HL-60 (cell line): ENCODE measurements around the gene RNF224.

ENCODE experiments used
- DNase-seq, 2 experiments: peaks; one replicate each; pipeline ENCODE4 v3.0.0-alpha.2; 2010 to 2020; ENCODE audit warnings: low read depth in 1 of 2, low spot score in 1 of 2
- H3K27ac ChIP-seq: fragments of 250-450 bp; sonication (Bioruptor Pico); replicated peaks from 2 replicates; pipeline ENCODE4 v1.5.1; 2020; ENCODE audit warnings: mild to moderate bottlenecking, moderate library complexity
- H3K27me3 ChIP-seq: fragments of 250-450 bp; sonication (Bioruptor Pico); 2 replicates; pipeline ENCODE4 v1.5.1; 2021; ENCODE audit warnings: mild to moderate bottlenecking, moderate library complexity; ENCODE audit not compliant: insufficient read depth, poor library complexity, severe bottlenecking
- H3K4me3 ChIP-seq: replicated peaks from 2 replicates; pipeline ENCODE4 v1.5.1; 2011; ENCODE audit warnings: mild to moderate bottlenecking, control low read depth, low read length; ENCODE audit not compliant: insufficient read depth
- CTCF ChIP-seq: IDR thresholded peaks from one replicate; pipeline ENCODE4 v1.5.1; 2011; ENCODE audit warnings: low read length, control low read depth, inconsistent platforms; ENCODE audit not compliant: insufficient read depth
- GABPA ChIP-seq: IDR thresholded peaks from 2 replicates; pipeline ENCODE4 v1.6.1; 2012; ENCODE audit warnings: low read depth
- POLR2AphosphoS5 ChIP-seq: IDR thresholded peaks from 2 replicates; pipeline ENCODE4 v1.6.1; 2012; ENCODE audit warnings: low read depth
- REST ChIP-seq: IDR thresholded peaks from 2 replicates; pipeline ENCODE4 v1.6.1; 2012; ENCODE audit warnings: low read depth; ENCODE audit not compliant: insufficient replicate concordance
- SPI1 ChIP-seq: IDR thresholded peaks from 2 replicates; pipeline ENCODE4 v1.6.1; 2012; ENCODE audit warnings: low read depth, mild to moderate bottlenecking, borderline replicate concordance

RNF224 gene

GRCh38 chr9:137231372-137232039, 4.2 kb downstream of the RNF224 start:
- Histone ChIP-seq H3K27ac (no peak overlapping the region), H3K27me3 (peaks cover 14% of the 10 kb centered on the region), H3K4me3 (no peak overlapping the region)
- no peak for TF ChIP-seq GABPA
- TF ChIP-seq SPI1: no peak
- TF ChIP-seq POLR2AphosphoS5: no peak
- no peak for TF ChIP-seq REST
- TF ChIP-seq CTCF: no peak
- DNase-seq: no peak

GRCh38 chr9:137232101-137232500, 4.8 kb downstream of the RNF224 start:
- Histone ChIP-seq H3K27me3 (peaks cover 14% of the 10 kb centered on the region), H3K27ac (no peak overlapping the region), H3K4me3 (no peak overlapping the region)
- TF ChIP-seq SPI1 (no peak), GABPA (no peak), CTCF (no peak), REST (no peak), POLR2AphosphoS5 (no peak)
- DNase-seq: no peak

GRCh38 chr9:137232510-137232909, 5.2 kb downstream of the RNF224 start:
- no peak for DNase-seq
- Histone ChIP-seq H3K4me3 (no peak overlapping the region), H3K27ac (no peak overlapping the region), H3K27me3 (peaks cover 14% of the 10 kb centered on the region)
- no peak for TF ChIP-seq REST
- no peak for TF ChIP-seq SPI1
- no peak for TF ChIP-seq GABPA
- TF ChIP-seq POLR2AphosphoS5: no peak
- TF ChIP-seq CTCF: no peak
